ENCODE results near the gene PACSIN1. TPM values are rescaled to one million over a fixed set of nuclear protein-coding genes. Genes with fewer than 3 reads are reported as not detected.

PACSIN1 gene, protein sequence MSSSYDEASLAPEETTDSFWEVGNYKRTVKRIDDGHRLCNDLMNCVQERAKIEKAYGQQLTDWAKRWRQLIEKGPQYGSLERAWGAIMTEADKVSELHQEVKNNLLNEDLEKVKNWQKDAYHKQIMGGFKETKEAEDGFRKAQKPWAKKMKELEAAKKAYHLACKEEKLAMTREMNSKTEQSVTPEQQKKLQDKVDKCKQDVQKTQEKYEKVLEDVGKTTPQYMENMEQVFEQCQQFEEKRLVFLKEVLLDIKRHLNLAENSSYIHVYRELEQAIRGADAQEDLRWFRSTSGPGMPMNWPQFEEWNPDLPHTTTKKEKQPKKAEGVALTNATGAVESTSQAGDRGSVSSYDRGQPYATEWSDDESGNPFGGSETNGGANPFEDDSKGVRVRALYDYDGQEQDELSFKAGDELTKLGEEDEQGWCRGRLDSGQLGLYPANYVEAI
- total RNA-seq (2022; extraction: Qiagen RNA extraction) = 0.03 to 0.34 TPM (median 0.07 TPM) in 5 replicates

DNA sequence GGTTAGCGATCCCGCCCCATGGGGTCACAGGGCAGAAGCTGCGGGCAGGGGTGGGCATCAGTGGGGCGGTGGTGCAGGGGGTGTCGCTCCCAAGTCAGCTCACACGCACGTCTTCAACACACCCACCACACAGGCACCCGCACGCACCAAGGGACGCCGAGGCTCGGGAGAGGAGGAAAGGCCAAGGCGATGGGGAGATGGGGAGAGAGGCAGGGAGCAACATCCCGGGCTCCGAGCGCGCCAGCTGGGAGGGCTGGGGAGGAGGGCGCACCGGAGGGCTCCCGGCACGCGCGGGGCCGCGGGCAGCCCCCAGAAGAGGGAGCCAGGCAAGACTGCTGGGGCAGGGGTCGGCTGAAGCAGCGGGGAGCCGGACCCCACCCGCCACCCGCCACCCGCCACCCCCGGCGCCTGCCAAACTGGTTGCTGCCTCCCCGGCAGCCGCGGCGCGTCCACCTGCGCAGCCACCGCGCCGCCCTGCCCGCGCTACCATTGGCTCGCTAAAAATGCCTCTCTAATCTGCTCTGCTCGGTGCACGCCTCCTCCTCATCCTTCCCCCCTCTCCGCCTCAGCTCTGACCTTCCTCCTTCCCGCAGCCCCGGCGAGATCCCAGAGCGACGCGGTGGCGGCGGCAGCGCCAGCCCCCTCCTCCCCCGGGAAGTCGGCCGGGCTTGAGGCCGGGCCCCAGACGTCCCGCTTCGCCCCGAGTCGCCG is at the start of gene PACSIN1:
PACSIN1 (plus strand) TSS at position 546 of the 711 bp plus-strand sequence. CDS start 60,230 bp downstream, outside the sequence.

GRCh38 chr6:34425498-34426410 is 40.1 kb upstream of the PACSIN1 start, which contains the start of gene RPS10:
TSS of gene RPS10 (minus strand) at chr6:34426069. CDS start at chr6:34425221, 848 bp downstream.

DNA sequence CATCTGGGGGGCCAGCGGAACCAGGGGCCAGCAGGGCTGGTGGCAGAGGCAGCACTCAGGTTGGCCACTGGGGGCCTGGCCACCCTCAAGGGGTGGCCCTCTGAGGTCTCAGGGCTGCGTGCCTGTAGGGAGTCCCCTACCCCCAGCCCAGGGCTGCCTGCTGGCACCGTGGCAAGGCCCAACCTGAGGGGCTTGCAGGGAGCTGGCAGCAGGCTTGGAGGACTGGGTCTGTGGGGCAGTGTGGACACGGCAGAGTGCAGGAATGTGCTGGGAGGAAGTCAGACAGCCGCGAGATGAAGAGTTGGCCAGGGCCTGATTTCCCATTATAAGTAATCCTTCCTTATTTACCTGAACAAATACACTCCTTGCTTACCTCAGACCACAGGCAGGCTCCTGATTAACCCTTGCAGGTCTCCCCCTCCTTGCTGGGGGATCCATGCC is 90.2 kb downstream of the PACSIN1 start, which contains the start of gene SPDEF:
SPDEF (minus strand) TSS at position 299 of the 441 bp plus-strand sequence. CDS start 11,874 bp downstream, outside the sequence.

Other genes starting within 250 kb of the PACSIN1 start
- 422 to 601 TPM (median 521 TPM) in 5 replicates for gene HMGA1, start 229.2 kb upstream of the PACSIN1 start, total RNA-seq (2022; extraction: Qiagen RNA extraction)
- gene SMIM29, start 217.1 kb upstream of the PACSIN1 start, total RNA-seq (2022; extraction: Qiagen RNA extraction) = 15.4 to 24.4 TPM (median 23.8 TPM) in 5 replicates
- gene NUDT3, start 73.4 kb upstream of the PACSIN1 start, total RNA-seq (2022; extraction: Qiagen RNA extraction) = 5.6 to 8.5 TPM (median 5.9 TPM) in 5 replicates
- gene RPS10, start 40.0 kb upstream of the PACSIN1 start, total RNA-seq (2022; extraction: Qiagen RNA extraction) = 1,967 to 2,217 TPM (median 2,066 TPM) in 5 replicates
- gene SPDEF, start 90.3 kb downstream of the PACSIN1 start, total RNA-seq (2022; extraction: Qiagen RNA extraction) = 1.3 to 1.9 TPM (median 1.8 TPM) in 5 replicates
- gene ILRUN, start 230.7 kb downstream of the PACSIN1 start, total RNA-seq (2022; extraction: Qiagen RNA extraction) = 30.3 to 33.7 TPM (median 31.4 TPM) in 5 replicates